Hepatic stellate cell (primary cell): ENCODE measurements around the gene PLA2G2A.
"Not testable (repeated sequence)": the region's sequence is repeated elsewhere in the genome, so short reads cannot be mapped to it uniquely, and the experiment has no call there.

Source experiments
- DNase-seq: peaks from one replicate; pipeline ENCODE4 v3.0.0; 2011; ENCODE audit warnings: low spot score

The PLA2G2A gene, protein sequence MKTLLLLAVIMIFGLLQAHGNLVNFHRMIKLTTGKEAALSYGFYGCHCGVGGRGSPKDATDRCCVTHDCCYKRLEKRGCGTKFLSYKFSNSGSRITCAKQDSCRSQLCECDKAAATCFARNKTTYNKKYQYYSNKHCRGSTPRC

GRCh38 chr1:19979494-19979977 is at the start of gene PLA2G2A:
PLA2G2A (minus strand) TSS chr1:19979618; CDS start chr1:19978773, 845 bp downstream.
- DNase-seq: no peak

- no peak for DNase-seq
Measured at GRCh38 chr1:20028726-20029125, 49.3 kb upstream of the PLA2G2A start.

DNA sequence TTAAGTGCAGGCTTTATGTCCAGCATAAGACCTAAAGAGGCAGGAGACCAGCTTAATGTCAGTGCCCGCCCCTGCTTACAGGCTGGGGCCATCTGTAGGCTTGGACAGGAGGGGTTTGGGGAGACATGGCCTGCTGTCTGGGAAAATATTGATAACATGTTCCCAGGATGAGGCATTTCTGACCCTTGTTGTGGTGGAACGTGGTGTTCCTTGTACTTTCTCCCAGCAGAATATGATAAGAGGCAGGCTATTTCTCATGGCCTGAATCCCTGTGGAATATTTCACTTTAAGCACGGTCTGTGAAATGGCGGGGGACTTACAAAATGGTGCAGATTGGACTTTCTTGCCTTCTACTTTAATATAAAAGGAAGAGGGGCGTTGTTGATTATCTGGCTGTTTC is 48.7 kb upstream of the PLA2G2A start:
- no peak for DNase-seq

- DNase-seq: no peak
Measured at GRCh38 chr1:20017741-20018140, 38.3 kb upstream of the PLA2G2A start.

- no peak for DNase-seq
Measured at GRCh38 chr1:20014153-20014552, 34.7 kb upstream of the PLA2G2A start.

- no peak for DNase-seq
Measured at GRCh38 chr1:20010016-20010415, 30.6 kb upstream of the PLA2G2A start.

- no peak for DNase-seq
Measured at GRCh38 chr1:20009212-20009611, 29.8 kb upstream of the PLA2G2A start.

GRCh38 chr1:20008391-20008841 is 29.0 kb upstream of the PLA2G2A start:
- DNase-seq: no peak

GRCh38 chr1:19998823-19999222 is 19.4 kb upstream of the PLA2G2A start:
- not testable (repeated sequence) for DNase-seq

DNA sequence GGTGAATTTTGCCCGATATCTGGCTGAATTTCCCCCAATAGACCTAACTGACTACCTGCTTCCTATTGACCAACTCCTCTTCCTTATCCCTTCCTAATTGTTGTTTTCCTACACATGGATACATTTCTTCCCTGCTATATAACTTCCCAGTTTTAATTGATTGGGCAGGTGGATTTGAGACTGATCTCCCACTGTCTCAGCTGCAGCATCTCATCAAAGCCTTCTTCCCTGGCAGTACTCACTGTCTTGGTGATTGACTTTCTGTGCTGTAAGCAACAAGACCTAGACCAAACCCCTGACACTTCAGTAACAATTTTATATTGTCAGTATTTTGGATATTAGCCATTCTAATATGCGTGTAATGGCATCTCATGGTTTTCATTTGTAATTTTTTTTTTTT is 11.3 kb upstream of the PLA2G2A start:
- no peak for DNase-seq

DNA sequence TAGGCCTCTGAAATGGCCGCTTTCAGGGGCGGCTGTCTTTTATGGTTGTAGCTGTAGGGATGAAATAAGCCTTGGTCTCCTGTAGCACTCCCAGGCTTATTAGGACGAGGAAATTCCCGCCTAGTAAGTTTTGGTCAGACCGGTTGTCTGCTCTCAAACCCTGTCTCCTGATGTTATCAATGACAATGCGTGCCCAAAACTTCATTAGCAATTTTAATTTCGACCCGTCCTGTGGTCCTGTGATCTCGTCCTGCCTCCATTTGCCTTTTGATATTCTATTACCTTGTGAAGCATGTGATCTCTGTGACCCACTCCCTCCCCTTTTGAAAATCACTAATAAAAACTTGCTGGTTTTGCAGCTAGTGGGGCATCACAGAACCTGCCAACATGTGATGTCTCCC is 10.8 kb upstream of the PLA2G2A start:
- not testable (repeated sequence) for DNase-seq

GRCh38 chr1:19988267-19989006 is 9.0 kb upstream of the PLA2G2A start:
- no peak for DNase-seq

GRCh38 chr1:19987719-19988118 is 8.3 kb upstream of the PLA2G2A start:
- no peak for DNase-seq

- not testable (repeated sequence) for DNase-seq
Measured at GRCh38 chr1:19984409-19985016, 5.1 kb upstream of the PLA2G2A start.

DNA sequence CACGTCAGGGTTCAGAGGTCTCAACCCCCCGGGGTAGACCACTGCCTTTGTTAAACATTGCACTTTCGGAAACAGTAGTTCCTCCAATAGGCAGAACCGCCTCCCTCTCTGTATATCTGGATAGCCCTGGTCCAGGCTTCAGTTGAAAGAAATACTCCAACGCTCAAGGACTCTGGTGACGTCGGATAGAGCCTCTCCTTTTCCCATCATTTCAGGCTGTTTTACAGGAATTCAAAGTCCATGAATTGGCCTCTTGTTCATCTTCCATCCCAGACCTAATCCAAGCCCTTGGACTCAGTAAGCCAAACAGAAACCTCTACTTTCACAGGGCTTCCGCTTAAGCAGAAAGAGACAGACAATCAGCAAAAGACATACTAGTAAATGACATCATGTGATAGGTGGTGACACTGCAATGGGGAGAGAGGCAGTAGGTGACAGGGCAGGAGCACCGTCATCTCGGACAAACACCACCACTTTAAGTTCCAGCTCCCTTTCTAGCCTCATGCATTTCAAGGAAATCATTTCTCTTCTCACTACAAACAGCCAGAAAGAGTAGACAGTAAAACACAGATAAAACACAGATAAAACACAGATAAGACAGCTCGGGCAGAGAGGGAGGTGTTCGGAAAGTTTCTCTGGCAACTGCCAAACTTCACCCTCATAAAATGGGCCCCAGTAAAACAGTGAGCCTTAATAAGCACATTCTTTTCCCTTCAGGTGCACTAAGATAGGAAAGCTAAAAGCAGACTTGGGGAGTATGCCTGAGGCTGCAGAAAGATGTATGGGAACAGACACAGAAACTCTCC is 2.3 kb upstream of the PLA2G2A start:
- no peak for DNase-seq

DNA sequence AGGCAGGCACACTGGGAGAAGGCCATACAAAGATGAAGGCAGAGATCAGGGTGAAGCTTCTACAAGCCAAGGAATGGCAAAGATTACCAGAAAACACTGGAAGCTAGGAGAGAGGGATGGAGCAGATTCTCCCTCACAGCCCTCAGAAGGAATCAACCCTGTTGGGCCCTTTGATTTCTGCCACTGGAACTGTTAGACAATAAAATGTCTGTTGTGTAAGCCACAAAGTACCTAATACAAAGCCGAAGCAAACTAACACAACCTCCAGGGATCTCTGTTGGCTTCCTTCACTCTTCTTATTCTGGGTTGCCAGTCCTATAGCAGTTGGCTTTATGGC is 1.7 kb upstream of the PLA2G2A start:
- DNase-seq: no peak

DNA sequence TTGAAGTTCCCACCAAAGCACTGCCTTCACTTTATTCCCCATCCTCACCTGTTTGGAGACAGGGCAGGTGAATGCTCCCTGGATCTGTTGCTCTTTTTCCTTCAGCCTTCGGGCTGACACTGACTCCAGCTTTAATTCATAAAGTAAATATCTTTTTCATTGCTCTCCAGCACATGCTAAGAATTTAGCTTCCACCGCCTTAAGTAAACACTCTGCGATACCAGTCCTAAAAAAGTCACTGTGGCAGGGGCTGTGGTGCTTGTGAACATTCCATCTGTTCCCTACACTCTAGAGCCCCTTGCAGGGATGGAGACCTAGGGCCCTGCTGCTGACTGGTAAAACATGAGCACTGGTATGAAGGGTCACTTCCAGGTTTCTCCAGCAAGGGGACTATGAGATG is 896 bp upstream of the PLA2G2A start:
- DNase-seq: no peak

- DNase-seq: no peak
Measured at GRCh38 chr1:19978143-19978542, 1.3 kb downstream of the PLA2G2A start.

DNA sequence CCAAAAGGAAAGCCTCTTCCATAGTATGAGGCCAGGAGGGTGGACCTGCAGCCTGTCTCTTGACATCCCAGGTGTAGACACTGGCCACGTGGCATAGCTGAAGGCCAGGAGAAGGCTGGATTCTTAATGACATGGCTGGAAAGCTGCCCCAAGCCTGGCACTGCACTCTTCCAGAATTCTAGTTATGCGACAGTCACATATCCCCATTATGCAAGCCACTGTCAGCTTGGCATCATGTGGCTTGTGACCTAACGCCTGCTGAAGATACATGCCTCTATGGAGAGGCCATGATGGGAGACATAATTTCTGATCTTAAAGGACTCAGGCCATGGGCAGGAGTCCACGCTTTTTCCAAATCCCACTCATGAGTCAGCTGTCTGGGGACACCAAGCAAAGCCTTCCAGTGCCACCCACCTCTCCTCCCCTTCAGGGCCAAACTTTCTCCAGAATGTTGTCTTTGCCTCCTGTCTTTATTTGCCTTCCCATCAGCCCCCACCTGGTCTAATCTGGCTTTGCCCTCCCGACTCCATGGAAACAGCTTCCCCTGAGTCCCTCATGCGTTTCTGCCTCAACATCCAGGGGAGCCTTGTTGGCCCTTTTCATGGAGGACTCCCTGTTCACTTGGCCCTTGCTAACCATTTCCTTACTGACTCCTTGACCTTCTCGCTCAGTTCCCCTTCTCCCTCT is 3.0 kb downstream of the PLA2G2A start:
- DNase-seq: no peak

DNA sequence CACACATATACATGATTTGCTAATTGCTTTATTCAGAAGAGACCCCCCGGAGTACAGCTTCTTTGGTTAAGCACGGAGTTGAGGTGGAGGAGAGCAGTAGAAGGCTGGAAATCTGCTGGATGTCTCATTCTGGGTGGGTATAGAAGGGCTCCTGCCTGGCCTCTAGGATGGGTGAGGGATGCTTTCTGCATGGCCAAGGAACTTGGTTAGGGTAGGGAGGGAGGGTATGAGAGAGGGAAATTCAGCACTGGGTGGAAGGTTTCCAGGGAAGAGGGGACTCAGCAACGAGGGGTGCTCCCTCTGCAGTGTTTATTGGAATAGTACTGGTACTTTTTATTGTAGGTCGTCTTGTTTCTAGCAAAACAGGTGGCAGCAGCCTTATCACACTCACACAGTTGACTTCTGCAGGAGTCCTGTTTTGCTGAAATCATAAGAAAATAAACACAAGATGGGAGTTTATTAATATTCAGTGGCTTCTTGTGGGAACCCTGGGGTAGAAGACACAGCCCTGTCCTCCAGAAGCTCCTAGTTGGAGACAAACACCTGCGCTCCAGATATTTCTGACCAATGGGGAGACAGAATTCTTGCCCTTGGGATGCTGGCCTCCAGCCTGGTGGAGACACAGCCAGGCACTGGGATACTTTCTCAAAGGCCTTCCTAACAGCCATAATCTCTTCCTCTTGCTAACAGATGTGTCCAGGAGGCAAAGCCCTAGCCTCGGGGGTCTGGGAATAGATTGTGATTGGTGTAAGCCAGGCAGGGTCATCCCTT is 3.8 kb downstream of the PLA2G2A start:
- DNase-seq: no peak

- DNase-seq: peak; percentile 64
Measured at GRCh38 chr1:19974822-19975416, 4.5 kb downstream of the PLA2G2A start.
